HG03175 (cell line): ENCODE measurements around the gene CXCL10.
A peak's percentile ranks its signal among the peaks of the same experiment; 100 is the strongest.
"Not testable (repeated sequence)": the region's sequence is repeated elsewhere in the genome, so short reads cannot be mapped to it uniquely, and the experiment has no call there.

Source experiments
- ATAC-seq: cut with Tn5 transposase; IDR thresholded peaks from one replicate; pipeline ENCODE4 v1.9.1; 2021; ENCODE audit warnings: mild to moderate bottlenecking, moderate library complexity; ENCODE audit not compliant: unreplicated experiment

Gene CXCL10

GRCh38 chr4:76023389-76023788, at the start of gene CXCL10:
TSS of gene CXCL10 (minus strand) at chr4:76023497. CDS start at chr4:76023431, 66 bp downstream.
- no peak for ATAC-seq

- ATAC-seq, result no peak
Observed at GRCh38 chr4:76072760-76073159, 49.5 kb upstream of the CXCL10 start.

GRCh38 chr4:76067652-76068286, 44.5 kb upstream of the CXCL10 start:
- ATAC-seq, result peak; percentile 70

GRCh38 chr4:76066546-76066945, 43.2 kb upstream of the CXCL10 start:
- no peak for ATAC-seq

- ATAC-seq, result peak; percentile 53
Observed at GRCh38 chr4:76061982-76062381, 38.7 kb upstream of the CXCL10 start.

- no peak for ATAC-seq
Observed at GRCh38 chr4:76061421-76061820, 38.1 kb upstream of the CXCL10 start.

GRCh38 chr4:76060506-76060905, 37.2 kb upstream of the CXCL10 start:
- no peak for ATAC-seq

GRCh38 chr4:76059750-76060149, 36.5 kb upstream of the CXCL10 start:
- no peak for ATAC-seq

GRCh38 chr4:76058888-76059426, 35.7 kb upstream of the CXCL10 start:
- no peak for ATAC-seq

GRCh38 chr4:76058302-76058701, 35.0 kb upstream of the CXCL10 start:
- peak; percentile 40 for ATAC-seq

GRCh38 chr4:76055421-76055820, 32.1 kb upstream of the CXCL10 start:
- no peak for ATAC-seq

GRCh38 chr4:76055016-76055415, 31.7 kb upstream of the CXCL10 start:
- ATAC-seq, result peak; percentile 98

GRCh38 chr4:76053730-76054129, 30.4 kb upstream of the CXCL10 start:
- no peak for ATAC-seq

GRCh38 chr4:76050560-76051050, 27.3 kb upstream of the CXCL10 start:
- not testable (repeated sequence) for ATAC-seq

GRCh38 chr4:76049860-76050416, 26.6 kb upstream of the CXCL10 start:
- ATAC-seq, result not testable (repeated sequence)

- not testable (repeated sequence) for ATAC-seq
Observed at GRCh38 chr4:76044686-76045085, 21.4 kb upstream of the CXCL10 start.

- ATAC-seq, result not testable (repeated sequence)
Observed at GRCh38 chr4:76043306-76043705, 20.0 kb upstream of the CXCL10 start.

GRCh38 chr4:76042241-76042998, 19.1 kb upstream of the CXCL10 start:
- ATAC-seq, result not testable (repeated sequence)

- no peak for ATAC-seq
Observed at GRCh38 chr4:76036855-76037254, 13.6 kb upstream of the CXCL10 start.

GRCh38 chr4:76035799-76036380, 12.6 kb upstream of the CXCL10 start, which contains the start of gene CXCL11:
TSS of gene CXCL11 (minus strand) at chr4:76036070. CDS start at chr4:76035987, 83 bp downstream.
- ATAC-seq, result no peak

GRCh38 chr4:76035141-76035540, 11.8 kb upstream of the CXCL10 start:
- ATAC-seq, result no peak
